ENCODE results near the gene IFIT1B. TPM values are rescaled to one million over a fixed set of nuclear protein-coding genes. Genes with fewer than 3 reads are reported as not detected.

Gene IFIT1B
- total and polyA plus RNA-seq, 10 of the 15 experiments (the other 5 are each of a cell fraction or from before 2014, with no cell fraction given): 0.04 TPM; not detected in 9

- Histone ChIP-seq H3K9ac (ENCODE audit: control insufficient read depth, insufficient read depth, low read length) (peak within 1 kb of the TSS; percentile 71), H3K36me3 (ENCODE audit: control insufficient read depth in 2 of 2, insufficient read depth in 2 of 2, low read length in 1 of 2) (no peaks in the 10 kb centered on the region), H3K4me3 (peak within 1 kb of the TSS; percentile 67), H3K9me3 (replicated peaks; ENCODE audit: control insufficient read depth, insufficient read depth, low read length) (no peaks in the 10 kb centered on the region; the same call in 2 of the 3 replicates), H3K4me2 (ENCODE audit: control insufficient read depth, insufficient read depth) (peak within 1 kb of the TSS; percentile 93), H4K20me1 (ENCODE audit: control insufficient read depth, insufficient read depth) (no peaks in the 10 kb centered on the region), H2AFZ (ENCODE audit: control insufficient read depth, low read depth, low read length) (peak within 1 kb of the TSS; percentile 56), H3K27me3 (replicated peaks in 1 of 2; ENCODE audit: control insufficient read depth in 2 of 2, insufficient read depth in 2 of 2, low read length in 1 of 2) (no peaks in the 10 kb centered on the region), H3K27ac (ENCODE audit: control insufficient read depth, insufficient read depth) (peak within 1 kb of the TSS; percentile 71), H3K79me2 (ENCODE audit: control insufficient read depth, insufficient read depth, low read length) (peaks cover 25% of the 10 kb centered on the region), H3K4me1 (ENCODE audit: control insufficient read depth, insufficient read depth, low read length) (no peaks in the 10 kb centered on the region; the same call in 1 of the 2 replicates)
- POLR2A ChIA-PET: interaction anchor here (0.5 to 3.3 kb wide), 9 partner anchors 17 to 506 kb away, joined by 3 to 18 read pairs (median 5); partner anchors contain the start of genes IFIT2 and IFIT5
- CTCF ChIA-PET: interaction anchor here (0.6 to 8.5 kb wide), 15 partner anchors 11 to 1020 kb away, joined by 3 to 97 read pairs (median 5); partner anchors contain the start of gene IFIT5
- peak; percentile 94 for ATAC-seq
- RAD21 ChIA-PET (ENCODE audit: unreplicated experiment): interaction anchor here (0.6 to 2.8 kb wide), 15 partner anchors 21 to 748 kb away, joined by 3 to 20 read pairs (median 3); partner anchors contain the start of genes IFIT2 and IFIT5
- DNase-seq (ENCODE audit: low read depth, low spot score): peak; percentile 80
- FAIRE-seq: no peak
- intact Hi-C loops (cut with micrococcal nuclease; ENCODE audit: unreplicated experiment) (loop anchor here (1.0 to 10.0 kb wide), 2 partner anchors 22 to 397 kb away; partner anchors contain the start of genes FAS and IFIT5), in situ Hi-C loops (cut with MboI) (no loop called here)
- under 1% methylated on average over 8 of the region's 8 CpGs for WGBS (ENCODE audit: insufficient coverage, insufficient replicate concordance, low lambda C conversion rate, missing lambda C conversion rate)
- no TSS peak for BruUV-seq (replicated peaks)
- SMC1A ChIA-PET (ENCODE audit: uncharacterized antibody, unreplicated experiment): interaction anchor here (0.5 to 4.1 kb wide), 23 partner anchors 8 to 487 kb away, joined by 3 to 42 read pairs (median 4); partner anchors contain the start of gene IFIT5
- 0 out of 2 replicates have a peak, but pooled peaks have one; percentile 21 for TF ChIP-seq ATF7 (IDR thresholded peaks at IDR 0.05; ENCODE audit: low read depth)
- TF ChIP-seq IKZF1 (conservative IDR thresholded peaks at IDR 0.05): peak; percentile 77
- no peak for TF ChIP-seq RBBP5 (conservative IDR thresholded peaks at IDR 0.05)
- no peak for TF ChIP-seq USF1 (IDR thresholded peaks at IDR 0.05; ENCODE audit: borderline replicate concordance, extremely low read length, insufficient read depth, low read depth, low read length)
- TF ChIP-seq RELB (IDR thresholded peaks at IDR 0.05; ENCODE audit: low read depth): peak; percentile 25; the same call in 1 of the 2 replicates
- 0 out of 2 replicates have a peak, but pooled peaks have one; percentile 38 for TF ChIP-seq MTA3 (IDR thresholded peaks at IDR 0.05; ENCODE audit: borderline replicate concordance, low read length)
- TF ChIP-seq ZNF207 (IDR thresholded peaks at IDR 0.05; ENCODE audit: borderline replicate concordance): 0 out of 2 replicates have a peak, but pooled peaks have one; percentile 40
- peak; percentile 22 for TF ChIP-seq SP1 (IDR thresholded peaks at IDR 0.05; ENCODE audit: low read depth, low read length)
- TF ChIP-seq IKZF2 (IDR thresholded peaks at IDR 0.05): peak; percentile 79 to 83
- no peak for TF ChIP-seq ATF3 (IDR thresholded peaks at IDR 0.05; ENCODE audit: borderline replicate concordance, extremely low read depth, low read depth, low read length)
- TF ChIP-seq EED (IDR thresholded peaks at IDR 0.05; ENCODE audit: low read depth): peak; percentile 80
- 0 out of 4 replicates have a peak, but pooled peaks of 1 of the 2 experiments have one; percentile 27 for TF ChIP-seq CEBPB (IDR thresholded peaks at IDR 0.05; ENCODE audit: borderline replicate concordance in 1 of 2, low read depth in 2 of 2, low read length in 2 of 2)
- TF ChIP-seq NFYB (IDR thresholded peaks at IDR 0.05; ENCODE audit: insufficient read depth, low read depth, low read length): peak; percentile 46; the same call in 1 of the 2 replicates
- TF ChIP-seq NFYA (IDR thresholded peaks at IDR 0.05; ENCODE audit: borderline replicate concordance, low read depth, low read length): no peak
- peak; percentile 85 for TF ChIP-seq POLR2AphosphoS5 (IDR thresholded peaks at IDR 0.05; ENCODE audit: low read length)
- 0 out of 3 replicates have a peak, but pooled peaks of 1 of the 2 experiments have one; percentile 51 for TF ChIP-seq EGR1 (IDR thresholded peaks at IDR 0.05; ENCODE audit: borderline replicate concordance in 1 of 2, low read depth in 2 of 2, low read length in 2 of 2)
- TF ChIP-seq SMC3 (IDR thresholded peaks at IDR 0.05; ENCODE audit: borderline replicate concordance, low read length): no peak
These were observed 14.3 kb downstream of the IFIT1B start, which contains the start of gene IFIT1 for GRCh38 chr10:89391907-89392756. IFIT1 (plus strand) TSS chr10:89392623; CDS start chr10:89392713, 90 bp downstream.
